Fibroblast of upper back skin (primary cell): ENCODE measurements around the gene FAM222A.

ENCODE experiments used
- DNase-seq: peaks from one replicate; pipeline ENCODE4 v3.0.0-alpha.2; 2013

The FAM222A gene

DNA sequence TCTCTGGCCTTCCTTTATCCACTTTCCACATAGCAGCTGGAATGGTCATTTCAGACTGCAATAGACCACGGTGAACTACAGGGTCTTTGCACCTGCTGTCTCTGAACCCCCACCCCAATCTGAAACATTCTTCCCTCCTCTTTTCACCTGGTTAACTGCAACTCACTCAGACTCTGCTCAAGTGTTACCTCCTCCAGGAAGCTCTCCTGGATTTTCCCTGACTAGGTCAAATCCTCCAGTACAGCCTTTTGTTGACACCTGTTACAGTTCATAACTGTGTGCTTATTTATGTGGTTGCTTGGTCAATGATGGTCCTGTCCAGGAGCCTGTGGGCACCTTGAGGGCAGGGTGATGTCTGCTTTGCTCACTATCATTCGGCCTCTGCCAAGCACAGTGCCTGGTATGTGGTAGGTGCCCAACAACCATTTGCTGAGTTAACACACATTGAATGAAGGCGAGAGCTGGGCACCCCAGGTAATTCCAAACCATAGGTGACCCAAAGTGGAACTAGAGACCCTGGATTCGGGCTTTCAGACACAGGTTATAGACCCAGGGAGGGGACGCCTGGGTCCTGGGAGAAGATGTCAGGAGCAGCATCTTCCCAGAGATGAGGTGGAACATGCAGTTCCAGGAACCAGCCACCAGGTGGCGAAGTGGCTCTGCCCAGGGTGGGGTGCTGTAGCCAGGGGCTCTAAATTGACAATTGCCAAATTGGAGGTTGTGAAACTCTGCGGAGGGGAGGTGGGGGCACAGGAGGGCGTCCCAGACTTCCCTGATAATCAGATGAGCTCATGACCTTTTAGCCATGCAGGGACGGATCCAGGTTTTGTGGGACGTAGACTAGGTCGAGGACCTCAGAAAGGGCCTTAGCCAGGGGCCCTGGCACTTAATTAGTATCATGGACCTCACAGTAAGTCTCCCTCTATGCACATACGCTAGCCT, 91.5 kb downstream of the FAM222A start:
- peak; percentile 51 for DNase-seq

DNA sequence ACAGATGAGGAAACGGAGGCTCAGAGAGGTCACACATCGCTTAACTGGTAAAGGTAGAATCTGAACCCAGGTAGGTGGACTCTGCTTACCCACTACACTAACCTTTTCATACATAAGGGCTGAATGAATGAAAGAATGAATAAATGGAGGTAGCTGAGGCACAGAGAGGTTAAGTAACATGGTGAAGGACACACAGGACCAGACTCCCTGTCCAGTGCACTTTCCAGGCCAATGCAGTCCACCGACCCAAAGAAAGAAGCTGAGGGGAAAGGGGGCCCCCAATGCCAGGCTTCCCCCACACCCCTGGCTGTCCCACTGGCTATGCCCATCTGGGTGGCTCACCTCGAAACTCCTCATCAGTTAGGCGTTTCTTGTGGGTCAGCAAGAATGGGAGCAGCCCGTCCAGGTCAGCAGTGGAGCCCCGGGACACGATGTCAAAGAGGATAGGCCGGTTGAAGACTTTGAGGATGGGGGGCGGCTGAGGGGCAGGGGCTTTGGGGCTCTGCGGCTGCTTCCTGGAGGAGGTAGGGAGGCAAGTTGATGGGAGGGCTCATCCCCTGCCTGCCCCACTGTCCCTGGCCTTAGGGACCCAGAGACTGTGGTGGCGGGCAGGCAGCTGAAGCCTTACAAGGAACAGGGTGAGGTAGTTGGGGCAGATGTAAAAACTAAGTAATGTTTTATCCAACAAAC, 94.5 kb downstream of the FAM222A start:
- no peak for DNase-seq

DNA sequence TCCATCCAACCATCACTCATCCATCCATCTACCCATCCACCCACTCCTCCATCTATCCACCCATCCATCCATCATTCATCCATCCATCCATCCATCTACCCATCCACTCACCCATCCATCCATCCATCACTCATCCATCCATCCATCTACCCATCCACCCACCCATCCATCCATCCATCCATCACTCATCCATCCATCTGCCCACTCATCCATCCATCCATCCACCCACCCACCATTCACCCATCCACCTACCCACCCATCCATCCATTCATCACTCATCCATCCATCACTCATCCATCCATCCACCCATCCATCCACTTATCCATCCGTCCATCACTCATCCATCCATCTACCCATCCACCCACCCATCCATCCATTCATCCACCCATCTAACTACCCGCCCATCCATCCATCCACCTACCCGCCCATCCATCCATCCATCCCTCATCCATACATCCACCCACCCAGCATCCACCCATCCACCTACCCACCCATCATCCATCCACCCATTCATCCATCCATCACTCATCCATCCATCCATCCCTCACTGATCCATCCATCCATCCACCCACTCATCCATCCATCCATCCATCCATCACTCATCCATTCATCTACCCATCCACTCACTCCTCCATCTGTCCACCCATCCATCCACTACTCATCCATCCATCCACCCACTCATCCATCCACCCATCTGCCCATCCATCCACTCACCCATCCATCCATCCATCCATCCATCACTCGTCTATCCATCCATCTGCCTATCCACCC, 95.4 kb downstream of the FAM222A start:
- DNase-seq, result no peak

DNA sequence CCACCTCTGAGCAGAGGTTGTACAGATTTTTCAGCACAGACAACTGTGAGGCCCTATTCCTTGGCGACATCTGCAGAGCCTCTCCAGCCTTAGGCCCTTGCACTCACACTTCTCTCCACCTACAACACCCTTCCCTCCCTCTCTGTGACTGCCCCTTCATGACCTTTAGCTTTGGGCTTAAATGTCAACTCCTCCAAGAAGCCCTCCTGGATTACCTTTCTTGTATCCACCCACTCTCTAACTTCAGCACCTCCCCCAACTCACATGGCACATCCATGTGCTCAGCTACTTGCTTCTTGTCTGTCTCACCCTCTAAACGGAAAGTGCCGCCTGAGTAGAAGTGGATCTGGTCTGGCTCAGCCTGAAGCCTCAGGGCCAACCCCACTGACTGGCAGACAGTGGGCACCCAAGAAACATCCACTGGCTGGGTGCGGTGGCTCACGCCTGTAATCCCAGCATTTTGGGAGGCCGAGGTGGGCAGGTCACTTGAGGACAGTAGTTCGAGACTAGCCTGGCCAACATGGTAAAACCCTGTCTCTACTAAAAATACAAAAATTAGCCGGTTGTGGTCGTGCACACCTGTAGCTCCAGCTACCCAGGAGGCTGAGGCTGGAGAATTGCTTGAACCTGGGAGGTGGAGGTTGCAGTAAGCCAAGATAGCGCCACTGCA, 97.5 kb downstream of the FAM222A start:
- DNase-seq, result no peak

DNA sequence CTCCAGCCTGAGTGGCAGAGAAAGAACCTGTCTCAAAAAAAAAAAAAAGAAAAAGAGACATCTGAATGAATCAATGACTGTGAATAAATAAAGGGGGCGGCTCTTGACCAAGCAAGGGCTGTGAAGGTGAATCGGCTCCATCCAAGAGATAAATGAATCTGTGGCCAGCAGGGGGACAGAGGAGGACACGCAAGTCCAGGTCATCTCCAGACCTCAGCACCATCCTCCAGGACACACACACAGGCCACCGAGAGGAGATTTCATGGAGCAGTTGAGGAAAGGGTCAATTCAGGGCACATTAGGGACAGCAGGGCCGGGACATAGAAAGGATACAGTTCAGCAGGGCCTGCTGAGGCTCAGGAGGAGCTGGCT, 98.0 kb downstream of the FAM222A start:
- no peak for DNase-seq

DNA sequence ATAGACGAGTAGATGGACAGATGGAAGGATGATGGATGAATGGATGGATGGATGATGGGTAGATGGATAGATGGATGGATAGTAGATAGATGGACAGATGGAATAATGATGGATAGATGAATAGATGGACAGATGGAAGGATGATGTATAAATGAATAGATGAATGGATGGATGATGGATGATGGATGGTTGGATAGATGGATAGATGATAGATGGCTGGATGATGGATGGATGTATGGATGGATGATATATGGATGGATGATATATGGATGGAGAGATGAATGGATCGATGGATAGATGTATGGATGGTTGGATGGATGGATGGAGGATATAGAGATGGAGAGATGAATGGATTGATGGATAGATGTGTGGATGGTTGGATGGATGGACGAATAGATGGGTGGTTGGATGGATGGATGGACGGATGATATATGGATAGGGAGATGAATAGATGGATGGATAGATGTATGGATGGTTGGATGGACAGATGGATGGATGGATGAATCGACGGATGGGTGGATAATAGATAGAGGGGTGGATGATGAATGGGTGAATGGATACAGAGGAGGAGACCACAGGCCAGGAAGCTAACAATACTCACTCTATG, 100.3 kb downstream of the FAM222A start:
- no peak for DNase-seq

DNA sequence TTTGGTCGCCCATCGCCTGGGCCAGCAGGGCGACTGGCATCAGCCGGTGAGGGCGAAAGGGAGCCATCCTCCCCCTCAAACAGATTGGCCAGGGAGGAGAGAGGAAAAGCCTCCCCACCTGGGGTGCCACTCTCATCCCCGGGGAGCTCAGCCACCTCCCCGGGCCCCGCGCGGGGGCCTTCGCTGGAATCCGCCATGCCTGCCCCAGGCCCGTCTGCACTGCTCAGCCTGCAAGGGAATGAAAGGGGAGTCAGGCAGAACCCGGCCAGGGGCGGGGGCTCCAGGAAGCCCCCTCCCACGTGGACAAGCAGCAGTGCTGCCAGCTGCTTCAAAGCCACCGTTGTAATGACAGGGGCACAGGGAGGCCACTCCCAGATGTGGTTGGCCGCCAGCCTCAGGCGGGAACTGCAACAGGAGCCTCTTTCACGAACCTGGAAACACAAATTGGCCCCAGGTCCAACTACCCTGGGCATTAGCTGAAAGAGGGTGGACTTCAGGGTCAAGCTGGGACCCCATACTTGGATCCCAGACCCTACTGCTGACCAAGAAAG, 101.0 kb downstream of the FAM222A start:
- no peak for DNase-seq

DNA sequence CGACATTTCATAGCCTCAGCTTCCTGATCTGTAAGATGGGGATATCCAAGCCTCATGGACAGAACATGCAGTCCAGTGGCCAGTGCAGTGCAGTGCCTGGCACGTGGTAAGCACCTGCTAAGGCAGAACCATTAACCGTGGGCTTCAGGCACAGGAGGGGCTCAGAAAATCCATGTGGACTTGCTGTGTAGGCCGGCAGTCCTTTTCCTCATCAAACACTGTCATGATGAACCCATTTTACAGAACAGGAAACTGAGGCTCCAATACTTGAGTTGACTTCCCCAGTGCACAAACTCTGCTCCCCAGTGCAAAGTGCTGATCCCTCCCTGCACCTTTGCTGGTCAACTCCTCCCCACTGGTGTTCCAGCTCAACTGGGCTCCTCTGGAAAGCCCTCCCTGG, 101.6 kb downstream of the FAM222A start:
- DNase-seq, result no peak

DNA sequence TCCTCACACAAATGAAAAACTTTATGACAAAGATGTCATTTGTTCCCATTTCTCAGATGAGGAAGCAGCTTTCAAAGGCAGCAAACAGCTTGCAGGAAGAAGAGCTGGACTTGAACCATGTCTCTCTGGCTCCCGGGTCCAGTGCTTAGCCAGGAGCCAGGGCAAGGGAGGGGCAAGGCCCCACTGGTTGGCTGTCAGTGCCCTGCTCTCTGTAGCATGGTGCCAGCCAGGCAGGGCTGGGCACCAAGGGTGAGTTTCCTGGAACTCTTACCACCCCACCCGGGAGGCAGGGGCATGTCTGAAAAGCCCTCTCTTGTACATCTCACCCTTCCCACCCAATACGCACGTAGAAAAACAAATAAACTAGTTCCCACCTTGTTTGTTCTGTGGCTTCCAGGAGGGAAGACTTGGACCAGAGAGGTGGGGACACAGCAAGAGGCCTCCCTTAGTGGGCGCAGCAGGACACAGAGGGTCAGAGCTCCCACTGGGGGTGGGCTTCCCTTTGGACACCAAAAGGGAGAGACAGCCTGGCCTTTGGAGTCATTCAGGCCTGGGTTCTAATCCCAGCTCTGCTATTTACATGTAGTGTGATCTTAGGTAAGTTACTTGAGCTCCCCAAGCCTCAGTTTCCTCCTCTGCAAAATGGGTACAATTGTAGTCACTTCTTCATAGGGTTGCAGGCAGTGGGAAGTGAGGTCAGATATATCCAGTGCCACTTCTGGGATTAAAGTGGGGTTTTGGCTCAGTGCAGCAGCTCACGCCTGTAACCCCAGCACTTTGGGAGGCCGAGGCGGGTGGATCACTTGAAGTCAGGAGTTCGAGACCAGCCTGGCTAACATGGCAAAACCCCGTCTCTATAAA, 102.4 kb downstream of the FAM222A start:
- no peak for DNase-seq

DNA sequence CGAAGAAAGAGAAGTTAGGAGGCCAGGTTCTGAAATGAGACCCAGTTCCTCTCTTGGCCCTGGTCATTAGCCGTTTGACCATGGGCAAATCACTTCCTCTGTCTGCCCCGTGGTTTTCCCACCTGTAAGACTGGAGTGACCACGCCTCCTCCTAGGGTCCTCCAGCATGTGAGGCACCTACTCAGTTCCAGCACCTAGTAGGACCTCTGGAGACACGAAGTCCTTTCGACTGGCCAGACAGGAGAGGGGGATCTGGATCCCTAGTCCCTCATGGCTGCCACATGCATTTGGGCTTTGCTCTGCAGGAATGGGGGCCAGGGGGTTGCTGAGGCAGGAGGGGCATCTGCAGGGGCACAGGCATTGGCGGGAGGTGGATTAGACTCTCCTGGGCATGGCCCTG, 103.2 kb downstream of the FAM222A start:
- DNase-seq, result no peak

DNA sequence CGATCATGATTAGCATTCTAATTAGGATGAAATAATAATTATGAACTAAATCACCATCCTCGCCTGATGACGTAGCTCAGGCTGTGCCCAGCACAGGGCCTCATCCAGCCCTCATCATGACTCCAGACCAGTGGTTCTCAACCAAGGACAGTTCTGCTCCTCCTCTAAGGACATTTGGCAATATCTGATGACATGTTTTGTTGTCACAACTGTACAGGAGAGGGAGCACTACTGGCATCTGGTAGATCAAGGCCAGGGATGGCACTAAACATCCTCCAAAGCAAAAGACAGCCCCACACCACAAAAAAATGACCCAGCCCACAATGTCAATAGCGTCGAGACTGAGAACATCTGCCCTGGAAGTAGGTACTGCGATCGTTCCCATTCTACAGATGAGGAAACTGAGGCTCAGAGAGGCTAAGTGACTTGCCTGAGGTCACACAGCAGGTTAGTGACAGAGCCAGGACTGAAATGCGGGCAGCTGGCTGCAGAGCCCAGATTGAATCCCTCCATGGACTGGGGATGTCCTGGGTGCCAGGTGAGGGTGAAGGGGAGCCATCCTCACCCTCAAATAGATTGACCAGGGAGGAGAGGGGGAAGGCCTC, 104.1 kb downstream of the FAM222A start:
- DNase-seq, result no peak

DNA sequence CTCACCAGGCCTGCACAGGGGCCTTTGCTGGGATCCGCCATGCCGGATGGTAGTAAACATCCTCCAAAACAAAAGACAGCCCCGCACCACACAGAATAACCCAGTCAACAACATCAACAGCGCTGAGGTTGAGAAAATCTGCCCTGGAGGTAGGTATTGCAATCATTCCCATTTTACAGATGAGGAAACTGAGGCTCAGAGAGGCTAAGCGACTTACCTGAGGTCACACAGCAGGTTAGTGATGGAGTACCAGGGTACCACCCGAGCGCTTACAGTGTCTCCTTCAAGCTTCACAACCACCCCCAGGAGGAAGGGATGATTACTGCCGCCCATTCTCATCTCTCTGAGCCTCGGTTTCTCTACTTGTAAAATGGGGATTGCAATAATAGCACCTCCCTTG, 104.6 kb downstream of the FAM222A start:
- DNase-seq, result no peak

DNA sequence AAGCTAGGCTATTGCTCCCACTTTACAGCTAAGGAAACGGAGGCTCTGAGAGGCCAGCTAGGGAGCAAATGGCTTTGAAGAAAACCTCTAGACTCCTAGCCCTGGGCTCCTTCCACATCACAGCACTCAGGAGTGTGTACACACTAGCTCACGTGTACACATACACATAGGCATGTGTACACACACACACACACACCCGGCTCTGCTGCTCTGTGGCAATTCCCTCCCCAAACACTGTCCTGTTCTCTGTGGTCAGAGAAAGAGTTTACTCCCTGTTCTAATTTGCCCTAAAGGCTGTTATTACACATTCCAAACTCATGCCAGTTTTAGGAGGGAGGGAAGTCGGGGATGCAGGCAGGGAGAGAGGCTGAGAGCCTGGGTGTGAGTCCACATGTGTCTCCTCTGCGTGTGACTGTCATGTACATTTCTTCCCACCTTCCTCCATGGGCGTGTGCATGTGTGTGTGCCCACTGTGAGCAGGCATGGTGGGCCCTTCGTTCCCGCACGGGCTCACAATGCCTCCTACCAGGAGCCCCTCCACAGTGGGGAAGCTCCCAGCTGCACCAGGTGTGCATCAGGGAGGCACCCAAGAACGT, 105.4 kb downstream of the FAM222A start:
- peak; percentile 25 for DNase-seq
